Muscle layer of duodenum (tissue), 2 donors: ENCODE data around the gene PLA2G6.

Experiments
- H3K27ac ChIP-seq: one replicate; pipeline ENCODE4 v1.7.0; 2013; ENCODE audit warnings: mild to moderate bottlenecking, low read length
- H3K27me3 ChIP-seq: one replicate; pipeline ENCODE4 v1.7.0; 2013; ENCODE audit warnings: low read depth, mild to moderate bottlenecking, control low read depth, low read length
- H3K36me3 ChIP-seq, 2 donors: one replicate each; pipeline ENCODE4 v1.7.0; 2013; ENCODE audit warnings: low read length in 2 of 2, control low read depth in 1 of 2, mild to moderate bottlenecking in 1 of 2; ENCODE audit not compliant: insufficient read depth in 2 of 2, control insufficient read depth in 1 of 2
- H3K4me1 ChIP-seq, 2 donors: one replicate each; pipeline ENCODE4 v1.7.0; 2013; ENCODE audit warnings: low read length in 2 of 2, mild to moderate bottlenecking in 2 of 2, control low read depth in 1 of 2, moderate library complexity in 1 of 2; ENCODE audit not compliant: insufficient read depth in 2 of 2, control insufficient read depth in 1 of 2
- H3K4me3 ChIP-seq, 2 donors: one replicate each; pipeline ENCODE4 v1.7.0; 2013; ENCODE audit warnings: low read length in 2 of 2, low read depth in 1 of 2, mild to moderate bottlenecking in 1 of 2
- H3K9me3 ChIP-seq, 2 donors: one replicate each; pipeline ENCODE4 v1.7.0; 2013; ENCODE audit warnings: low read length in 2 of 2, control low read depth in 1 of 2, mild to moderate bottlenecking in 1 of 2; ENCODE audit not compliant: control insufficient read depth in 1 of 2
- donor health status: healthy.

The PLA2G6 gene

GRCh38 chr22:38104084-38104483 lies 77.5 kb downstream of the PLA2G6 start:
- Histone ChIP-seq H3K9me3 (no peaks in the 10 kb centered on the region), H3K4me1 (no peaks in the 10 kb centered on the region), H3K4me3 (no peak overlapping the region), H3K27me3 (no peaks in the 10 kb centered on the region), H3K27ac (no peak overlapping the region), H3K36me3 (no peaks in the 10 kb centered on the region)

- Histone ChIP-seq H3K4me3 (no peak overlapping the region), H3K27ac (no peak overlapping the region), H3K36me3 (no peaks in the 10 kb centered on the region), H3K4me1 (no peaks in the 10 kb centered on the region), H3K9me3 (no peaks in the 10 kb centered on the region), H3K27me3 (no peaks in the 10 kb centered on the region)
These were observed 78.0 kb downstream of the PLA2G6 start for GRCh38 chr22:38103641-38104040.

- Histone ChIP-seq H3K27ac (no peak overlapping the region), H3K27me3 (no peaks in the 10 kb centered on the region), H3K4me3 (no peak overlapping the region), H3K4me1 (peaks cover 0 to 4% of the 10 kb centered on the region in 2 donors), H3K36me3 (peaks cover 0 to 5% of the 10 kb centered on the region in 2 donors), H3K9me3 (no peaks in the 10 kb centered on the region)
These were observed 83.0 kb downstream of the PLA2G6 start for GRCh38 chr22:38098410-38099249.

- Histone ChIP-seq H3K9me3 (no peaks in the 10 kb centered on the region), H3K27ac (no peak overlapping the region), H3K36me3 (peaks cover 0 to 5% of the 10 kb centered on the region in 2 donors), H3K4me3 (no peak overlapping the region), H3K27me3 (no peaks in the 10 kb centered on the region), H3K4me1 (peaks cover 0 to 4% of the 10 kb centered on the region in 2 donors)
These were observed 83.8 kb downstream of the PLA2G6 start for GRCh38 chr22:38097557-38098409.

GRCh38 chr22:38097058-38097457 lies 84.6 kb downstream of the PLA2G6 start:
- peaks cover 0 to 4% of the 10 kb centered on the region in 2 donors for H3K4me1 ChIP-seq
- no peak overlapping the region for H3K4me3 ChIP-seq
- peaks cover 0 to 5% of the 10 kb centered on the region in 2 donors for H3K36me3 ChIP-seq
- no peaks in the 10 kb centered on the region for H3K27me3 ChIP-seq
- H3K9me3 ChIP-seq, result no peaks in the 10 kb centered on the region
- H3K27ac ChIP-seq, result no peak overlapping the region

GRCh38 chr22:38089474-38089851 lies 92.2 kb downstream of the PLA2G6 start:
- no peak overlapping the region for H3K27ac ChIP-seq
- no peak overlapping the region for H3K4me3 ChIP-seq
- peaks cover 0 to 6% of the 10 kb centered on the region in 2 donors for H3K4me1 ChIP-seq
- peaks cover 3% of the 10 kb centered on the region for H3K27me3 ChIP-seq
- no peaks in the 10 kb centered on the region for H3K36me3 ChIP-seq
- no peaks in the 10 kb centered on the region for H3K9me3 ChIP-seq

GRCh38 chr22:38088629-38089473 lies 92.8 kb downstream of the PLA2G6 start:
- Histone ChIP-seq H3K4me1 (peaks cover 0 to 6% of the 10 kb centered on the region in 2 donors), H3K36me3 (no peaks in the 10 kb centered on the region), H3K27me3 (peaks cover 3% of the 10 kb centered on the region), H3K27ac (no peak overlapping the region), H3K9me3 (no peaks in the 10 kb centered on the region), H3K4me3 (peak overlapping the region in 1 of 2 donors; percentile 52)

GRCh38 chr22:38087855-38088254 lies 93.8 kb downstream of the PLA2G6 start:
- Histone ChIP-seq H3K27me3 (peaks cover 5% of the 10 kb centered on the region), H3K9me3 (no peaks in the 10 kb centered on the region), H3K4me1 (peaks cover 0 to 6% of the 10 kb centered on the region in 2 donors), H3K4me3 (no peak overlapping the region), H3K36me3 (no peaks in the 10 kb centered on the region), H3K27ac (no peak overlapping the region)

- Histone ChIP-seq H3K27ac (no peak overlapping the region), H3K36me3 (no peaks in the 10 kb centered on the region), H3K4me3 (no peak overlapping the region), H3K9me3 (no peaks in the 10 kb centered on the region), H3K27me3 (peaks cover 12% of the 10 kb centered on the region), H3K4me1 (peaks cover 0 to 15% of the 10 kb centered on the region in 2 donors)
These were observed 94.7 kb downstream of the PLA2G6 start for GRCh38 chr22:38086942-38087341.

GRCh38 chr22:38086001-38086845 lies 95.4 kb downstream of the PLA2G6 start:
- Histone ChIP-seq H3K36me3 (no peaks in the 10 kb centered on the region), H3K27me3 (peaks cover 15% of the 10 kb centered on the region), H3K4me1 (peaks cover 0 to 22% of the 10 kb centered on the region in 2 donors), H3K4me3 (no peak overlapping the region), H3K9me3 (no peaks in the 10 kb centered on the region), H3K27ac (no peak overlapping the region)
